Stimulated activated CD8-positive, alpha-beta memory T cell treated with anti-CD3 and anti-CD28 coated beads, Interleukin-15, amount 100 ng/mL, for 48 hours (primary cell): Measurements from ENCODE around the gene ALG14.
"Not testable (repeated sequence)": the region's sequence is repeated elsewhere in the genome, so short reads cannot be mapped to it uniquely, and the experiment has no call there.

Source experiments
- DNase-seq, 2 donors: peaks; one replicate each; pipeline ENCODE4 v3.0.0-alpha.2; 2020; ENCODE audit warnings: low read depth in 2 of 2

ALG14 gene

GRCh38 chr1:94954263-94955220, 118.2 kb downstream of the ALG14 start:
- no peak for DNase-seq

DNA sequence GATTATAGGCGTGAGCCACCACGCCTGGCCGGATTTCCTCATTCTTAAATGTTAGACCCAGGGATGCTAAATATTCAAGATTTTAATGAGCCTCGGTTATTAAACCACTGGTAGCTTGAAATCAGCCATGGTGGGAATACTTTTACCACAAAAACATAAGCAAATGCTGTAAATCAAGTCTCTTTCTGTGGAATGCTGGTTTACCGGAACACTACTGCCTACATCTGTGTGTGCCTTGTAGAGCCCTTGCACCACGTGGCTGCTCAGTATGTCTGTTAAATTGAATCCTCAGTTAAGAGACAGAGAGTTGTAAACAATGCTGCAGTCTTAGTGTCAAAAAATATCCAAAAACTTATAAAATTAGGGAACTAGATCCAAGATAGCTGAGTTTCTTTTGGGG, 119.0 kb downstream of the ALG14 start:
- no peak for DNase-seq

DNA sequence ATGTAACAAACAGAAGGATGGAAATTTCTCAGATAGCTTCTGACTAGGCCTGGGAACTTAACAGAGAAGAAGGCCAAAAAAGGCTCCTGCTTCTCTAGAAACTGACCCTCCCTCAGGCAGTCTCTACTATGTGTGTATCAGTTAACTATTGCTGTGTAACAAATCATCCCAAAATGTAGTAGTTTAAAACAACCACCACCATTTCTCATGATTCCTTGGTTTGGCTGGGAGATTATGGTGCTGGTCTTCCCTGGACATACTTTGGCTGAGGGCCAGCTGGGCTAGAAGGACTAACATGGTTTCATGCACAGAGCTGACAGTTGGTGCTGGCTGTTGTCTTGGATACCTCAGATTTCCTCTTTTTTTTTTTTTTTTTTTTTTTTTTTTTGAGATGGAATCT, 119.6 kb downstream of the ALG14 start:
- DNase-seq, result no peak

- no peak for DNase-seq
Observed at GRCh38 chr1:94952539-94952938, 120.2 kb downstream of the ALG14 start.

DNA sequence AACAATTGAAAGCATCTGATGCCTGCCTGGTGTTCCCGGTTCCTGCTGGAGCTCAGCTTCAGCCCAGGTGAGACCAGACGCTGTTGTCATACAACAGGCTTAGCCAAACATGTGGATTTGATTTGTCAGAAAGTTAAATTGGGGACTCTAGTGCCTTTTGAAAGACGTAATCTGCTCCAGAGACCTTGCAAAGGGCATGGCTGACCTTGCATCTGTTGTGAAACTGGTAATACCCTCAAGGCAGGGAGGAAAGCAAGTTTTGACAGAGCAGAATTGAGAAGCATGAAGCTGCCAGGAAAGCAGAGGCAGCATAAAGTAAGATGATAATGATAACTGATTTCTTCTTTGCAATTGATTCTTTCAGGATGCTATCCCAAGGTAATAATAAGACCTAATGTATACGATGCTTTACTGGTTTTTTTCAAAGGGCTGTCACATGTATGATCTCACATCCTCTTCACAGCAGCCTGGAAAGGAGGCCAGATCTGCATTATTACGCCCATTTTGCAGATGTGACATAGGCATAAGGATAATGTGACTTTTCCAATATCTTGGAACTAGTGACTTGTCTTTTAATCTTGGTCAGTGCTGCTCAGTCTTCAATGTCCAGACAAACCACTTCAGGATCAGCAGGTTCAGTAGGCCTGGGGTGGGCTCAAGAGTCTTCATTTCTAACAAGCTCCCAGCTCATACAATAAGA, 121.1 kb downstream of the ALG14 start:
- no peak for DNase-seq

DNA sequence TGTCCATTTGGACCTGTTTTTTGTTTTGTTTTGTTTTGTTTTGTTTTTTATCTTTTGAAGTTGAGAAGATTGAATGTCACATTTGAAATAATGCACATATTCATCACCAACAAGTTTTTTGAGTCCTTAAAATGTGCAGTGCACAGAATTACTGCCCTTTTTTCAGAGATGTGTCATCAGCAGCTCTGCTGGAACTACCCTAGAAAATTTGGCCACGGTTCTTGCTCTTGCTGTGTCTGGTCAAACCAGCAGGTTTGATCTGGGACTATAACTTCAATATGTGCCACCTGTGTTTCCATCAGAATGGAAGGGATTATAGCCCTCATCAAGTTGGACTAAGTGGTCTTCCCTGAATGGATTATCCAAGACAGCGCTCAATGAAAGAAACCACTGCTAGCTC, 121.7 kb downstream of the ALG14 start:
- no peak for DNase-seq

DNA sequence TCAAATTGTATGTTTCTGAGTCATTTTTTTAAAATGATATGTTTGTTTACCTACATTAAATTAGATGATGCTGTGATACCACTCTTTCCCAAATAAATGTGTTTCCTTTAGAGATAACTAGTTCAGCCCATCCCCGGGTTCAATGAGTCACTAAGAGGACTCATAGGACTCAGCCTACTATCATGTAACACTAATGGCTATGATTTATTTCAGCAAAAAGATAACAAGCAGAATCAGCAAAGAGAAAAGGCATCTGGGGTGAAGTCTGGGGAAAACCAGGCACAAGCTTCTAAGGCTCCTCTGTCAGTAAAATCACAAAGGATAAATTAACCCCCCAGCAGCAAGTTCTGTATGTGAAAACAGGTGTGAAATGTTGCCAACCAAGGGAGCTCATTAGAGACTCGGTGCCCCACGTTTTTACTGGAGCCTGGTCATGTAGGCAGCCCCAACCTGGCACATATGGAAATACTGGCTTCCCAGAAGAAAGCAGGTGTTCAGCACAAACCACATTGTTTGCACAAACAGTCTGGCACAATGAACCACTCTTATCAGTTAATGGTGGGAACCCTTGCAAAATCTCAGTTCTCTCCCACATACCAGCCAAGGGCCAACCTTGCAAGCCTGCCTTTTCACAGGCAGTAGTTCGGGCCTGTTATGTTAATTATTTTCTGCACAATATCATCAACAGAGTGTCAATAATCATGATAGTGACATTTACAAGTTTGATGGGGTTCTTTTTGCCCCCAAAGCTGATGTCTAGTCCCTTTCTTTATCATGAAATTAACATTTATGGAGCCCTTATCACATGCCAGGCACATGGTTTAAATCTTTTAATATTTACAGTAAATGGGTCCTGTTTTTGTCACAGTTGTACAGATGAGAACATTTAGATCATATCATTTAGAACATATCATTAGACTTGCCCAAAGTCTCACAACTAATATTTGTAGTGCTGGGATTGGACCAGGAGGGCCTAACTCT, 122.8 kb downstream of the ALG14 start:
- no peak for DNase-seq

DNA sequence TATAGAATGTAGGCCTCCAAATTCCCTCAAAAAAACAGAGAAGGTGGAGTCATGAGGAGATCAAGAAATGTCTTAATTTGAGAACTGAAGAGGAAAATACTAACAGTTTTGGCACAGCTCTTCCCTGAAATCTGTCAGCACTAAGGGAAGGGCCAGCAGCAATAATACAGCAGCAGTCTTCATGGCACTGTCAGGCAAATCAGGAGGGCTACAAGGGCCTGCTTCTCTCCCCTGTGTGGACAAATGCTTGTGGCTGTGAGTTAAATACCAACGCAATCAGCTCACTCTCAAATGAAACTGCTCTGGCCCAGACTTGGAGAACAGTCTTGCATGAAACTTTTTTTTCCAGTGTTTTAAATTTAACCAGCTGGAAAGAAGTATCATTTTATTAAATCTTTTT, 125.3 kb downstream of the ALG14 start:
- DNase-seq, result no peak

DNA sequence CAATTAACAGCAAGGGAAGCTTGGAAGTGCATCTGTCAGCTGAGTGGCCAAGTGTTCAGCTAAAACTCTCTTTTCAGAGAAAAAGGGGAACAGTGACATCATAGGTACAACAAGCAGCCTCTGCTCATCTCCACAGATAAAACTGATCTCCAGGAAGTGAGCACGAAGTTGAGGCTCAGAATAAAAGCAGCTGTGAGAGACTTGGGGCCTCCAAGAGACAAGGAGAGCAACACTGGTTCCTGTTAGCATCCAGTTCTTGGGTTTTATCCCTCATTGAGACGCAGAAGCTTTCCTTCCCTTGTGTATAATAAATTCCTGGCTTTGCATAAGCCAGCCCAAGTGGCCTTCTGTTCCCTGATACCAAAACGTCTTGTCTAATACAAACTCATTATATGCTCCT, 125.9 kb downstream of the ALG14 start:
- DNase-seq, result no peak

DNA sequence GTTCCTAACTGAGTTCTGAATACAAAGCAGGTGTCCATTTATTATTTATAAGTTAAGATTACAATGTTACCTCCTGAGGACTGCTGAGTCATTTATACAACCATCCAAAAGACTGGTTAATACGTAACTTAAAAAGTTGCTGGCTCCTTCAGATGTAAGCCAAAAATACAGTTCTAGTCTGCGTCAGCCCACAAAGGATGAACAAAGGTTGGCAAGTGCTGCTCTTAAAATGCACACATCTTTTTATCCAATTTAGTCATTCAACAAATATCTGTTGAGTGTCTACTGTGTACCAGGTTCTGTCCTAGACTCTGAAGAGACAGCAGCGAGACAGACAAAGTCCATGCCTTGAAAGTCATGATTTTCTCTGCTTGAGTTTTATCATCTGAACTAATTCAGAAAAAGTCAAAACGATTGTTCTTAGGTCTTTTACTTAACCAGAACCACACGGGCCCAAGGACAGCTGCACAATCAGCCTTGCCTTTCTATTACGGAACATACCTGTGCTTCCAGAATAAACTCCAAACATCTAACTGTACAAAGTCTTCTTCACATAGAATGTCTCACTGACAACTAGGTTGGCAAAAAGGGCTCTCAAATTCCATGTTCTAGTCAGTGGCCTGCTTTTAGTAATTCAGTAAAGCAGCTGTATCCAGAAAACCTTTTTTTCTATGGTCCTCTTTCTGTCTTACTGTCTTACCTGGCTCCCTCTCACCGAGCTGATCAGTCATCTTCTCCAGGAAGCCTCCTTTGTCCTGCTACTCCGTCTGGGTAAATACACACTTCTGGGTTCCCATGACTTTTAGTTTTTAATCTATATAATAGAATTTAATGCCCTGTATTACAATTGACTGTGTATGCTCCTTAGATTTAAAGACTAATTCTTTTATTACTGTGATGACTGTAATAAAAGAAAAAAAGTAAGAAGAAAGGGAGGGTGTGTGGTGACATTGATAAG, 130.3 kb downstream of the ALG14 start:
- no peak for DNase-seq

DNA sequence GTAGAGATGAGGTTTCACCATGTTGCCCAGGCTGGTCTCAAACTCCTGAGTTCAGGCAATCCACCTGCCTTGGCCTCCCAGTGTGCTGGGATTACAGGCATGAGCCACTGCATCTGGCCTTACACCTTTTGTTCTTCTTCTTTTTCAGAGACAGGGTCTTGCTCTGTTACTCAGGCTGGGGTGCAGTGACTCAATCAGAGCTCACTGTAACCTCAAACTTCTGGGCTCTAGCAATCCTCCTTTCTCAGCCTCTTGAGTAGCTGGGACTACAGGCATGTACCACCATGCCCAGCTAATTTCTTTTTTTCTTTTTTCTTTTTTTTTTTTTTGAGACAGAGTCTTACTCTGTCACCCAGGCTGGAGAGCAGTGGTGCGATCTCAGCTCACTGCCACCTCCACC, 131.3 kb downstream of the ALG14 start:
- not testable (repeated sequence) for DNase-seq

DNA sequence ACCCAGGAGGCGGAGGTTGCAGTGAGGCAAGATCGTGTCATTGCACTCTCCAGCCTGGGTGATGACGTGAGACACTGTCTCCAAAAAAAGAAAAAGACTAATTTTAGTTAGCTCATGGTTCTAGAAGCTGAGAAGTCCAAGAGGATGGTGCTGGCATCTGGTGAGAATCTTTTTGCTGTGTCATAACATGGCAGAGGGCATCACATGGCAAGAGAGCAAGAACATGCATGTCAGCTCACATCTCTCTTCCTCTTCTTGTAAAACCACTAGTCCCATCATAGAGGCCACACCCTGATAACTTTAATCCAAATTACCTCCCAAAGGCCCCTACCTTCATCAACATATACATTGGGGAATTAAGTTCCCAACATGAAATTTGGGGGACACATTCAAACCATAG, 132.0 kb downstream of the ALG14 start:
- DNase-seq, result no peak

DNA sequence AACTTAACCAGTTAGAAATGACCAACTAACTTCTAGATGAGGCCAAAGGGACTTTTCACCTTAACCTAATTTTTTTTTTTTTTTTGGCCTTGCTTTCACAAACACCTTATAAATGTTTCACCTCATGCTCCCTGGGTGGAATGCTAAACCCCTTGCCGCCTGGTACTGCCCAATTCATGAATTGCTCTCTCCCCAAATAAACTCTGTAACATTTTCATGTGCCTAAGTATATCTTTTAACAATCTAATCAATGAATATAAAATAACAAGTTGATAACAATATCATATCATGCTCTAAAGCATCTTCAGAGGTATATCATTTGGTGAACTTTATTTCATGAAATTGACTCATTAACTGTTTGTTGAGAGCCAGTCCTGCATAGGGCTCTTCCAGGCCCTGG, 134.9 kb downstream of the ALG14 start:
- DNase-seq, result no peak

DNA sequence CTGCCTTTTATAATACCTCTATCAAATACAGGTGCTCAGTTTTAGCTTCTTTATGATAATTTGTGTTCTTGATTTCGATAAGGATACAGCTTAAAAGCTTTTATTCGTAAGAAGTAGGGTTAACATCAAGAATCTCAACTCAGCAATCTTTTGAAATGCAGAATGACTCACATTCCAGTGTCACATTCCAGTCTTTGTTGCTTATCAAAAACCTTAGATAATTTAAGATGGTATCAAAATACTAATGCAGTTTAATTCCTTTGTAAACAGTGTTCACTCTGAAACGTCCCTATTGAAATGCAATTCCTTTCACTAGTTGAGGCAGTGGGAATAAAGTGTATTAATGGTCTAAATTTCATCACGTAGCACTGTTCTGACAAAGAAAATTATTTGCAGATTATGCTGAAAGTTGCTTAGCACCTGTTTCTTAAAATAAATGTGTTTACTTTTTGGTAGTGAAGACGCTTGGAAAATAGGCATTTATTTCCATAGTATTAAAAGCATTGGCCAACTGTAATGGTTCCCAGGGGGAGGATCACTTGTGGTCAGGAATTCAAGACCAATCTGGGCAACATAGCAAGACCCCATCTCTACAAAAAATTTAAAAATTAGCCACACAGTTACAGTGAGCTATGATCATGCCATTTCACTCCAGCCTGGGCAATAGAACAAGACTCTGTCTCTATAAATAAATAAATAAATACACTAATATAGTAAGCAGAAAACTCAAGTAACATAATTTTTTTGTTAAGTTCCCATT, 135.7 kb downstream of the ALG14 start:
- DNase-seq, result no peak

DNA sequence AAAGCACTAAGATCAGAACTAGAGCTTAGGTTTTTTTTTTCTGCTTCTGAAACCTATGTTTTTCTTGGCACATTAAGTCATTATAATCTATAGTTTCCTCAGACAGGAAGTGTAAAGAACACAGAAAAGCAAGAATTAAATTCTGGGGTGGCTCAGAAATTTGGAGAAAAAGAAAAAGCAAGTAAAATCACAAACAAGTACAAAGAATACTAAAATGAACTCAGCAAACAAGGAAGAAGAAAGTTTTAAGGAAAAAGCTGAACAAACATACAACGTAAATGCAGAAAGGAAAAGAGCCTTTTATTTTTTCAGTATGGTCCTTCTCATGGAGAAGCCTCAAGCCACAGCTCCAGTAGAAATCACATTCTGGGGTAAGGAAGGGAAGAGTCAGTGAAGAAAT, 137.3 kb downstream of the ALG14 start:
- DNase-seq, result no peak

DNA sequence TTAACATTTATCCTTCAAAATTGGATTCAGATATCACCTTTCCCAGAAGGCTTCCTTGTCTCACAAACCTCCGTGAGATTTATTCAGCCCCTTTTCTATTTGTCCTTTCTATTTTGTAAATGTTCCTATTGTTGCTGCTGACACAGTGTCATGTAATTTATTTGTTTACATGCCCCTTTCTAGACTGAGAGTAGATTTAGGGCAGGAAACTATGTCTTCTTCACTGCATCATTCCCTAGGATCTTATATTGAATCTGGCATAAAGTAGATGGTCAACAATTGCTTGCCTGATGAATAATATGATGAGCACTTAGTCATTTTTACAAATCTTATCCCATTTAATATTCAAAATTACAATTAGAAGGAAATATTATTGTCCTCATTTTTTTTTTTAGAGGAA, 137.7 kb downstream of the ALG14 start:
- no peak for DNase-seq

- DNase-seq, result no peak
Observed at GRCh38 chr1:94934551-94934950, 138.2 kb downstream of the ALG14 start.

GRCh38 chr1:94931254-94931841, 141.4 kb downstream of the ALG14 start:
- DNase-seq, result no peak

DNA sequence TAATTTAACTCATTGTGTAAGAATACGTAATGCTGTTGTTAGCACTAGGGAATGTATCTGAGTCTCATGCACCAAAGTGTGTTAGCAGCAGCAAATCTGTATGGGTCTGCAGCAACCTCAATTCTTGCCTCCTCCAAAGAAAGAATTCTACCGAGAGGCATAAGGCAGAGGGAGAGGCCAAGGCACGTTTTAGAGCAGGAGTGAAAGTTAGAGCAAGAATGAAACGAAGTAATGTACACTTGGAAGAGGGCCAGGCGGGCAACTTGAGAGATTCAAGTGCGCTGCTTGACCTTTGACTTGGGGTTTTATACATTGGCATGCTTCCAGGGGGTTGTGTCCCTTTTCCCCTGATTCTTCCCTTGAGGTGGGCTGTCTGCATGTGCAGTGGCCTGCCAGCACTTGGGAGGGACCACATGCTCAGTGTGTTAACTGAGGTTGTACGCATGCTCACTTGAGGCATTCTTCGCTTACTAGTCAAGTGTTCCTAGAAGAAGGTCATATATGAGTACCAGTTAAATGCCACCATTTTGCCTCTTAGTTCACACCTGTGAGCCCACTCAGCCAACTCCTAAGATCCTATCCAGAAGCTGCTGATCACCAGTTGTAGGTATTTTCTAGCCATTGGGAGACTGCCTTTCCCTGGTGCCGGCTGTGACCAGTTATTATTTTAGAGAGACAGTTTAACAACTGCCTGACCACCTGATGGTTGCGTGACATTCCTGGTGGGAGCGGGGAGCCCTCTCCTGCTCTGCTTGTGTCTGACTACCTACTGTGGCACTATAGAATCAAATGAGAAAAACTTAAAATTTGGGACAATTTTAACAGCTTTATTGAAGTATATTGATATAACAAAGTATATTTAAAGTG, 143.2 kb downstream of the ALG14 start:
- no peak for DNase-seq
